Tibial nerve (tissue), 4 donors: ENCODE results near the gene MTRF1.

ENCODE experiments used
- CTCF ChIP-seq, 5 experiments: fragments of 200-600 bp in 3 of 5; fragments of 450-650 bp in 2 of 5; sonication (generic) in 3 of 5; IDR thresholded peaks; one replicate each; pipeline ENCODE4 v1.5.1; 2016 to 2019; ENCODE audit warnings: antibody characterized with exemption in 5 of 5, mild to moderate bottlenecking in 3 of 5, moderate library complexity in 2 of 5
- EP300 ChIP-seq, 2 donors: sonication (generic); formaldehyde crosslinking; IDR thresholded peaks; one replicate each; pipeline ENCODE4 v1.6.1; 2017; ENCODE audit warnings: antibody characterized with exemption in 2 of 2, mild to moderate bottlenecking in 1 of 2
- POLR2A ChIP-seq, 2 donors: fragments of 450-650 bp; IDR thresholded peaks; one replicate each; pipeline ENCODE4 v1.6.1; 2017; ENCODE audit warnings: antibody characterized with exemption in 2 of 2, mild to moderate bottlenecking in 2 of 2, moderate library complexity in 2 of 2

- TF ChIP-seq CTCF (IDR thresholded peaks at IDR 0.05) (no peak), POLR2A (IDR thresholded peaks at IDR 0.05) (no peak), EP300 (IDR thresholded peaks at IDR 0.05) (no peak)
Measured at GRCh38 chr13:41291246-41291645, 27.9 kb upstream of the MTRF1 start.
